Thoracic aorta (tissue), 2 donors: ENCODE data around the gene BRSK2. TPM values are rescaled to one million over a fixed set of nuclear protein-coding genes. Genes with fewer than 3 reads are reported as not detected.

Source experiments
- ATAC-seq: fragments of 150-250 bp; one replicate; pipeline ENCODE4 v1.8.0; 2017; ENCODE audit warnings: low read depth; ENCODE audit not compliant: insufficient number of reproducible peaks, low FRiP score
- DNase-seq: peaks from one replicate; pipeline ENCODE4 v3.0.0-alpha.2; 2020; ENCODE audit warnings: low spot score
- H3K27ac ChIP-seq, 2 donors: fragments of 200-600 bp; sonication (generic); 1 replicate in 1 of 2; 2 replicates in 1 of 2; pipeline ENCODE4 v1.5.1; 2016; ENCODE audit warnings: mild to moderate bottlenecking in 2 of 2, moderate library complexity in 2 of 2
- H3K27me3 ChIP-seq: fragments of 200-600 bp; sonication (generic); replicated peaks from 2 replicates; pipeline ENCODE4 v1.6.0; 2016; ENCODE audit warnings: mild to moderate bottlenecking; ENCODE audit not compliant: insufficient read depth
- H3K36me3 ChIP-seq: fragments of 200-600 bp; sonication (generic); one replicate; pipeline ENCODE4 v1.5.1; 2016
- H3K4me1 ChIP-seq, 2 donors: fragments of 200-600 bp; sonication (generic); 1 replicate in 1 of 2; 2 replicates in 1 of 2; pipeline versions ENCODE4 v1.5.1 to v1.6.0; 2016; ENCODE audit warnings: low read depth in 2 of 2, mild to moderate bottlenecking in 1 of 2; ENCODE audit not compliant: control insufficient read depth in 1 of 2
- H3K4me3 ChIP-seq: fragments of 200-600 bp; sonication (generic); 2 replicates; pipeline ENCODE4 v1.5.1; 2016; ENCODE audit warnings: mild to moderate bottlenecking
- H3K9me3 ChIP-seq: fragments of 200-600 bp; sonication (generic); 2 replicates; pipeline ENCODE4 v1.5.1; 2016
- total RNA-seq, 2 donors: library from RNA; depleted of rRNA; stranded (reverse); fragments of >200 nt; gene quantifications; one replicate each; pipeline versions ENCODE4 v1.1.0 to v1.2.3, GENCODE V29; 2016
- TF ChIP-seq, protein P1 (sequence below): fragments of 200-600 bp; sonication (generic); IDR thresholded peaks from one replicate; pipeline ENCODE4 v1.5.1; 2019; ENCODE audit warnings: antibody characterized with exemption

BRSK2 gene
- total RNA-seq, 2 donors from 2014 or later = 1.2 TPM; not detected in 1

DNA sequence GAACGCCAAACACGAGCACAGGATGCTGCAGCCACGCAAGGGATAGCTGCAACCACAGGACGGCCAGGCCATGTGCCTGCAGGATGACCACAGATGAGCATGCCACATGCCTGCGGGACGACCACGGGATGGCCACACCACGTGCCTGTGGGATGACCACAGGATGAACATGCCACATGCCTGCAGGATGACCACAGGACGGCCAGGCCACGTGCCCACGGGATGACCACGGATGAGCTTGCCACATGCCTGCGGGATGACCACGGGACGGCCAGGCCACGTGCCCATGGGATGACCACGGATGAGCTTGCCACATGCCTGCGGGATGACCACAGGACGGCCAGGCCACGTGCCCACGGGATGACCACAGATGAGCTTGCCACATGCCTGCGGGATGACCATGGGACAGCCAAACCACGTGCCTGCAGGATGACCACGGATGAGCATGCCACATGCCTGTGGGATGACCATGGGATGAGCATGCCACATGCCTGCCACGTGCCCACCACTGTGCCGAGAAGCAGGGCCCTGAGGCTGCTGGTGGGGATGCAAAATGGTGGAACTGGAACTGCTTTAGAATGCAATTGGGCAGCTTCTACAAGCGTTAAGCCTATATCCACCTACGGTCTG is 109.6 kb downstream of the BRSK2 start:
- Histone ChIP-seq H3K4me1 (peaks cover 18 to 32% of the 10 kb centered on the region in 2 donors), H3K4me3 (no peak overlapping the region), H3K36me3 (no peaks in the 10 kb centered on the region), H3K27ac (no peak overlapping the region), H3K9me3 (no peaks in the 10 kb centered on the region), H3K27me3 (no peaks in the 10 kb centered on the region)
- no peak for DNase-seq
- TF ChIP-seq, protein P1, sequence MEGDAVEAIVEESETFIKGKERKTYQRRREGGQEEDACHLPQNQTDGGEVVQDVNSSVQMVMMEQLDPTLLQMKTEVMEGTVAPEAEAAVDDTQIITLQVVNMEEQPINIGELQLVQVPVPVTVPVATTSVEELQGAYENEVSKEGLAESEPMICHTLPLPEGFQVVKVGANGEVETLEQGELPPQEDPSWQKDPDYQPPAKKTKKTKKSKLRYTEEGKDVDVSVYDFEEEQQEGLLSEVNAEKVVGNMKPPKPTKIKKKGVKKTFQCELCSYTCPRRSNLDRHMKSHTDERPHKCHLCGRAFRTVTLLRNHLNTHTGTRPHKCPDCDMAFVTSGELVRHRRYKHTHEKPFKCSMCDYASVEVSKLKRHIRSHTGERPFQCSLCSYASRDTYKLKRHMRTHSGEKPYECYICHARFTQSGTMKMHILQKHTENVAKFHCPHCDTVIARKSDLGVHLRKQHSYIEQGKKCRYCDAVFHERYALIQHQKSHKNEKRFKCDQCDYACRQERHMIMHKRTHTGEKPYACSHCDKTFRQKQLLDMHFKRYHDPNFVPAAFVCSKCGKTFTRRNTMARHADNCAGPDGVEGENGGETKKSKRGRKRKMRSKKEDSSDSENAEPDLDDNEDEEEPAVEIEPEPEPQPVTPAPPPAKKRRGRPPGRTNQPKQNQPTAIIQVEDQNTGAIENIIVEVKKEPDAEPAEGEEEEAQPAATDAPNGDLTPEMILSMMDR = no peak
- ATAC-seq = no peak

DNA sequence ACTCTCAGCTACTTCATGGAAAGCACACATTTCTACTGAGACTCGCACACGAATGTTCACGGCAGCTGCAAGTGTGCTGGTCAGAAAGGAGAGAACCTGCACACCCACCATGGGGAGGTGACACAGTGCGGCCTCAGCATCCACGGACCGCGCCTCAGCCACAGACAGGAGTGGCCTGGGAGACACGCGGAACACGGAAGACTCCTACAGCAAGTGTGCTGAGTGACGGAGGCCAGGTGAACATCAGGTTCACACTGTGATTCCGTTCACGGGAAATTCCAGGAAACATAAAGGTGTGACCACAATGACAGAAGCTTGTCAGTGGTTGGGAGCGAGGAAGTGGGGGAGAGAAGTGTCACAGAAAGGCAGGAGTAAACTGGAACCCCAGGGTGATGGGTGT is 110.2 kb downstream of the BRSK2 start:
- Histone ChIP-seq H3K27ac (no peak overlapping the region), H3K36me3 (no peaks in the 10 kb centered on the region), H3K27me3 (no peaks in the 10 kb centered on the region), H3K4me3 (no peak overlapping the region), H3K9me3 (no peaks in the 10 kb centered on the region), H3K4me1 (peaks cover 18 to 37% of the 10 kb centered on the region in 2 donors)
- TF ChIP-seq, protein P1 = no peak
- ATAC-seq (no peak), DNase-seq (no peak)

DNA sequence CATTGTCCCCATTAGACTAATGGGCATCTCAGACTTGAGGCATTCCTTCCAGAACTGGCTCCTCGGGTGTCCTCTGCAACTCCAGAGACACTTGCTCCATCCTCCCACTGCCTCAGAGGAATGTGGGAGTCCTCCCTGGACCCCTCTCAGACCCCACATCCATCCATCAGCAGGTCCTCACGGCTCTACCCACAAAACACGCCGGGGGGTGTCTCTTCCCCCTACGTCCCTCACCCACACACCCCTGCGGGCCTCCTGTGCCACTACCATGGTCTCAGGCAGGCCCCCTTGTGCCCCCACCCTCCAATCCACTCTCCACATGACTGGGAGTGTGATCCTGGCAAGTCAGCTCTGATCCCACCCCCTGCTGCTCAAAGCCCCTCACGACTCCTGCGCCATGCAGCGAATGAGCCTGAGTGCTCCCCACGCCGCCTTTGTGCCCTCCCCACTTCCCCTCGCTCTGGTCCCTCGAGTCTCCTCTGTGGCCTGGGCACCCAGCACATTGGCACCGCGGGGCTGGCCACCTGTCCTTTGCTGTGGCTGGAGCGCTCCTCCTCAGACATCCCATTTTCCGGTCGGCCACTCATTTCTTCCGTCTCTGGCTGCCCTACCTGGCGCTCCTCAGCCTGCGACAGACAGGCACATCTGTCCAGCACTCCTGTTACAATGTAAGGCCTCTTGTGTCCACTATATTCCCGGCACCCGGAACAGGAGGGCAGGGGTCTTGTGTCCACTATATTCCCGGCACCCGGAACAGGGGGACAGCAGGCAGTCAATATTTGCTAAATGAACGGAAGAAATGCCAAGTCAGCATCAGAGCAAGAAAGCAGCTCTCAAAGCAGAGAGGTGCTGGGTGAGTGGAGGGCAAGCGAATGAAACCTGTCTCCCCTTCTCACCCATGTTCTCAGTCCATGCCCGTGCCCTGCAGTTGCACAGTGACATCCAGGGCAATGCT is 111.0 kb downstream of the BRSK2 start:
- no peaks in the 10 kb centered on the region for H3K27me3 ChIP-seq
- DNase-seq (no peak), ATAC-seq (no peak)
- no peak overlapping the region for H3K27ac ChIP-seq
- H3K36me3 ChIP-seq = no peaks in the 10 kb centered on the region
- H3K9me3 ChIP-seq = no peaks in the 10 kb centered on the region
- peaks cover 18 to 46% of the 10 kb centered on the region in 2 donors for H3K4me1 ChIP-seq
- no peak overlapping the region for H3K4me3 ChIP-seq
- TF ChIP-seq, protein P1 = no peak

DNA sequence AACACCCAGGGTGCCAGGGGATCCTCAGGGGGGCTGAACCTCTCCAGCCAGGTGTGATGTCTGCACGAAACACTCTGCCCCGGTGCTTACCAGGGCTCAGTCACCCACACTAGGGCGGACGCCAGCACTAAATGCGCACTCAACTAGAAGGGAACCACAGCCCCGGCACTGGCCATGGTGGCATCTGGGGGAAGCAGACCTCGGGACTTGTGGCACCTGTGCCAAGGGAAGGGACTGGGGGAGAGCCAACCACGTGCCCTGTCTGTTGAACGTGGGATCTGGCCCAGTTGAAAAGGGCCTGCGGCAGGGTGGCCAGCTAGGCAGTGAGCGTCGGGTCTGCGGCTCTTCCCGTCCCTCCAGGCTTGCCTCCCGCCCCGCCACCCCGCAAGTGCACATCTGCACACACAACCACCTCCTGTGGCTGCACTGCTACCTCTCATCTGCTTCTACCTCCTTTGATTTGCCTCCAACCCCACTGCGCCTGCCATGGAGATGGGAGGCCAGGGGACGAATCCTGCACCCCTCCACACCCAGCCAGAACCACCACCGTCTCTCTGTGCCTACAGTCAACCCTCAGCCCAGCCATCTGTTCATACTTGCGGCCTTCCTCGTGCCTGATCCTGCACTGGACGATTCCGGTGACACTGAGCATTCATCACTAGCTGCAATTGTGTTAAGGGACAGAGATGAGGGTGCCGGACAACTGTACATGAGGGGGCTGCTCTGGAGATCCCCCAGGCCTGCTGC is 111.9 kb downstream of the BRSK2 start:
- no peak for DNase-seq
- no peak for ATAC-seq
- no peaks in the 10 kb centered on the region for H3K36me3 ChIP-seq
- TF ChIP-seq, protein P1 = no peak
- H3K27me3 ChIP-seq = no peaks in the 10 kb centered on the region
- H3K4me3 ChIP-seq = no peak overlapping the region
- H3K9me3 ChIP-seq = no peaks in the 10 kb centered on the region
- no peak overlapping the region for H3K27ac ChIP-seq
- H3K4me1 ChIP-seq = peaks cover 21 to 54% of the 10 kb centered on the region in 2 donors
